ENCODE data around the gene RAPSN.

Gene RAPSN

GRCh38 chr11:47431356-47432083, 17.4 kb downstream of the RAPSN start:
- no peak for DNase-seq

GRCh38 chr11:47430524-47430923, 18.4 kb downstream of the RAPSN start:
- no peak for DNase-seq

GRCh38 chr11:47426062-47426956, 22.6 kb downstream of the RAPSN start, which contains the start of gene PSMC3:
Gene PSMC3, minus strand, starts transcription at chr11:47426439. Its CDS starts 160 bp downstream, at chr11:47426279.
- DNase-seq: peak; percentile 99

GRCh38 chr11:47425611-47426010, 23.3 kb downstream of the RAPSN start:
- no peak for DNase-seq

GRCh38 chr11:47418454-47419259, 30.3 kb downstream of the RAPSN start:
- DNase-seq: no peak

- DNase-seq: no peak
These were observed 31.2 kb downstream of the RAPSN start for GRCh38 chr11:47417712-47418111.

GRCh38 chr11:47415949-47416472, 32.9 kb downstream of the RAPSN start:
- DNase-seq: no peak

GRCh38 chr11:47415091-47415854, 33.7 kb downstream of the RAPSN start:
- DNase-seq: no peak

GRCh38 chr11:47414685-47415070, 34.3 kb downstream of the RAPSN start:
- no peak for DNase-seq

- DNase-seq: no peak
These were observed 34.8 kb downstream of the RAPSN start for GRCh38 chr11:47413908-47414684.

GRCh38 chr11:47413351-47413750, 35.6 kb downstream of the RAPSN start:
- no peak for DNase-seq

- DNase-seq: peak; percentile 64
These were observed 36.8 kb downstream of the RAPSN start for GRCh38 chr11:47411884-47412746.

GRCh38 chr11:47410370-47411264, 38.3 kb downstream of the RAPSN start:
- DNase-seq: no peak

- no peak for DNase-seq
These were observed 39.2 kb downstream of the RAPSN start for GRCh38 chr11:47409440-47410369.

GRCh38 chr11:47408598-47409439, 40.1 kb downstream of the RAPSN start:
- DNase-seq: no peak

GRCh38 chr11:47407746-47408590, 41.0 kb downstream of the RAPSN start, which contains the start of gene SLC39A13:
Gene SLC39A13, plus strand, starts transcription at chr11:47408590. Its CDS starts 1,505 bp downstream, at chr11:47410095.
- DNase-seq: peak; percentile 92

Measured in stimulated activated CD4-positive, alpha-beta T cell treated with anti-CD3 and anti-CD28 coated beads, Interleukin-4, amount 100 ng/mL, for 24 hours (primary cell).